MM.1S (cell line): ENCODE results near the gene TGFBR3.

ENCODE experiments used
- DNase-seq: peaks from one replicate; pipeline ENCODE4 v3.0.0-alpha.2; 2015
- H2AFZ ChIP-seq: fragments of 300-600 bp; sonication (generic); 2 replicates; pipeline ENCODE4 v1.6.0; 2016; ENCODE audit warnings: antibody characterized with exemption, low read length
- H3F3A ChIP-seq: fragments of 300-600 bp; sonication (generic); 2 replicates; pipeline ENCODE4 v1.6.1; 2016; ENCODE audit warnings: mild to moderate bottlenecking, antibody characterized with exemption, low read length, moderate library complexity, mixed read lengths; ENCODE audit not compliant: insufficient read depth
- H3K27ac ChIP-seq: fragments of 300-600 bp; sonication (generic); 2 replicates; pipeline ENCODE4 v1.5.1; 2016; ENCODE audit warnings: mild to moderate bottlenecking, low read length
- H3K27me3 ChIP-seq: fragments of 300-600 bp; sonication (generic); replicated peaks from 2 replicates; pipeline ENCODE4 v1.6.0; 2016; ENCODE audit warnings: low read length; ENCODE audit not compliant: insufficient read depth
- H3K36me3 ChIP-seq: fragments of 300-600 bp; sonication (generic); replicated peaks from 2 replicates; pipeline ENCODE4 v1.6.1; 2016; ENCODE audit warnings: mild to moderate bottlenecking, low read length, mixed read lengths; ENCODE audit not compliant: insufficient read depth
- H3K4me1 ChIP-seq: fragments of 300-600 bp; sonication (generic); 2 replicates; pipeline ENCODE4 v1.6.1; 2016; ENCODE audit warnings: low read length, mixed read lengths
- H3K4me2 ChIP-seq: fragments of 300-600 bp; sonication (generic); 2 replicates; pipeline ENCODE4 v1.6.0; 2016; ENCODE audit warnings: low read depth, low read length
- H3K4me3 ChIP-seq: fragments of 300-600 bp; sonication (generic); 2 replicates; pipeline ENCODE4 v1.5.1; 2016; ENCODE audit warnings: low read length, mixed read lengths
- H3K79me2 ChIP-seq: fragments of 300-600 bp; sonication (generic); 2 replicates; pipeline ENCODE4 v1.6.1; 2016; ENCODE audit warnings: mixed run types, low read length, mixed read lengths
- H3K9ac ChIP-seq: fragments of 300-600 bp; sonication (generic); 2 replicates; pipeline ENCODE4 v1.6.1; 2016; ENCODE audit warnings: low read length, mixed read lengths
- H3K9me2 ChIP-seq: fragments of 300-600 bp; sonication (generic); replicated peaks from 2 replicates; pipeline ENCODE4 v1.6.1; 2016; ENCODE audit warnings: mild to moderate bottlenecking, low read length, mixed read lengths; ENCODE audit not compliant: insufficient read depth
- H3K9me3 ChIP-seq: fragments of 300-600 bp; sonication (generic); replicated peaks from 2 replicates; pipeline ENCODE4 v1.6.1; 2016; ENCODE audit warnings: mild to moderate bottlenecking, low read length, mixed read lengths; ENCODE audit not compliant: insufficient read depth
- H4K20me1 ChIP-seq: fragments of 300-600 bp; sonication (generic); 2 replicates; pipeline ENCODE4 v1.6.1; 2016; ENCODE audit warnings: mild to moderate bottlenecking, low read length, moderate library complexity, mixed read lengths; ENCODE audit not compliant: insufficient read depth
- CTCF ChIP-seq: fragments of 300-600 bp; sonication (generic); IDR thresholded peaks from 2 replicates; pipeline ENCODE4 v1.5.1; 2016; ENCODE audit warnings: antibody characterized with exemption, low read length, mixed read lengths
- EZH2 ChIP-seq: fragments of 300-600 bp; sonication (generic); optimal IDR thresholded peaks from 2 replicates; pipeline ENCODE3; 2017; ENCODE audit warnings: low read depth, mild to moderate bottlenecking, antibody characterized with exemption, low read length, mixed read lengths
- EZH2phosphoT487 ChIP-seq: fragments of 300-600 bp; sonication (generic); IDR thresholded peaks from 2 replicates; pipeline ENCODE4 v1.6.1; 2018; ENCODE audit warnings: antibody characterized with exemption, low read length

TGFBR3 gene

DNA sequence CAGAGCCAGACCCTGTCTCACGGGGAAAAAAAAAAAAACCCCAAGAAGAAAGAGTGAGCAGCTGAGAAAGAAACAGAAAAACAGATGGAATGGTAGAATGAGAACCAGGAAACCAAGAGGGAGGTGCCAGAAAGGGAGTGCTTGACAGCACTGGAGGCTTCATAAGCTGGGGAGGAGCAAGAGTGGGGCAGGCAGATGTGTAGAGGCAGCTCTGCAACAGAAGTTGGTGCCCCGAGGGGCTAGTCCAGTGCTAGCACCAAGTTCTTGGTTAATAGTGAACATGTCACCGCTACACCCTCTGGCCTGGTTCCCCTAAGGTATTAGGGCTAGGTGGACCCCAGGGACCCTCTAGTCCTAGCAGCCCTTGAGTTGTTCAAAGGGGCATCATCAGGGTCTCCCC is 98.0 kb downstream of the TGFBR3 start:
- H3K9me3 ChIP-seq: no peaks in the 10 kb centered on the region
- H3F3A ChIP-seq: no peaks in the 10 kb centered on the region
- DNase-seq: no peak
- no peaks in the 10 kb centered on the region for H3K4me1 ChIP-seq
- H3K4me2 ChIP-seq: no peak overlapping the region
- no peak overlapping the region for H3K4me3 ChIP-seq
- H2AFZ ChIP-seq: no peak overlapping the region
- no peaks in the 10 kb centered on the region for H3K79me2 ChIP-seq
- no peaks in the 10 kb centered on the region for H3K9me2 ChIP-seq
- no peaks in the 10 kb centered on the region for H4K20me1 ChIP-seq
- no peaks in the 10 kb centered on the region for H3K27me3 ChIP-seq
- TF ChIP-seq EZH2phosphoT487: no peak
- no peak for TF ChIP-seq EZH2
- no peak for TF ChIP-seq CTCF
- H3K36me3 ChIP-seq: no peaks in the 10 kb centered on the region
- H3K9ac ChIP-seq: no peak overlapping the region
- no peak overlapping the region for H3K27ac ChIP-seq

GRCh38 chr1:91784616-91785015 is 101.3 kb downstream of the TGFBR3 start:
- Histone ChIP-seq H4K20me1 (no peaks in the 10 kb centered on the region), H3K4me1 (no peaks in the 10 kb centered on the region), H3K9ac (no peak overlapping the region), H3K27me3 (no peaks in the 10 kb centered on the region), H3F3A (no peaks in the 10 kb centered on the region), H3K36me3 (no peaks in the 10 kb centered on the region), H3K27ac (no peak overlapping the region), H3K9me2 (no peaks in the 10 kb centered on the region), H3K4me2 (no peak overlapping the region), H3K4me3 (no peak overlapping the region), H2AFZ (no peak overlapping the region), H3K79me2 (no peaks in the 10 kb centered on the region), H3K9me3 (no peaks in the 10 kb centered on the region)
- TF ChIP-seq CTCF (no peak), EZH2 (no peak), EZH2phosphoT487 (no peak)
- DNase-seq: no peak

- Histone ChIP-seq H3K4me1 (no peaks in the 10 kb centered on the region), H3K9me2 (no peaks in the 10 kb centered on the region), H3K4me2 (no peak overlapping the region), H4K20me1 (no peaks in the 10 kb centered on the region), H2AFZ (no peak overlapping the region), H3K4me3 (no peak overlapping the region), H3K27me3 (no peaks in the 10 kb centered on the region), H3K36me3 (no peaks in the 10 kb centered on the region), H3K9ac (no peak overlapping the region), H3K9me3 (no peaks in the 10 kb centered on the region), H3K27ac (no peak overlapping the region), H3K79me2 (no peaks in the 10 kb centered on the region), H3F3A (no peaks in the 10 kb centered on the region)
- no peak for TF ChIP-seq EZH2
- TF ChIP-seq CTCF: no peak
- no peak for DNase-seq
Measured at GRCh38 chr1:91784191-91784590, 101.8 kb downstream of the TGFBR3 start.
